Renal cortical epithelial cell (primary cell): ENCODE data around the gene UGCG. TPM values are rescaled to one million over a fixed set of nuclear protein-coding genes. Genes with fewer than 3 reads are reported as not detected.
A peak's percentile ranks its signal among the peaks of the same experiment; 100 is the strongest.
"Not testable (repeated sequence)": the region's sequence is repeated elsewhere in the genome, so short reads cannot be mapped to it uniquely, and the experiment has no call there.

Experiments
- DNase-seq: peaks from one replicate; pipeline ENCODE4 v3.0.0-alpha.2; 2011; ENCODE audit warnings: low read depth
- total RNA-seq: library from RNA; depleted of rRNA; stranded (reverse); fragments of >200 nt; gene quantifications from 2 replicates; pipeline ENCODE4 v1.2.3, GENCODE V29; 2014

The UGCG gene
- total RNA-seq, 1 donor from 2014 or later, result 503 TPM

GRCh38 chr9:111890867-111891266 is 5.7 kb upstream of the UGCG start:
- not testable (repeated sequence) for DNase-seq

- peak; percentile 41 for DNase-seq
These were observed 4.6 kb upstream of the UGCG start for GRCh38 chr9:111891910-111892499.

- DNase-seq, result no peak
These were observed 457 bp downstream of the UGCG start for GRCh38 chr9:111896942-111897600.

DNA sequence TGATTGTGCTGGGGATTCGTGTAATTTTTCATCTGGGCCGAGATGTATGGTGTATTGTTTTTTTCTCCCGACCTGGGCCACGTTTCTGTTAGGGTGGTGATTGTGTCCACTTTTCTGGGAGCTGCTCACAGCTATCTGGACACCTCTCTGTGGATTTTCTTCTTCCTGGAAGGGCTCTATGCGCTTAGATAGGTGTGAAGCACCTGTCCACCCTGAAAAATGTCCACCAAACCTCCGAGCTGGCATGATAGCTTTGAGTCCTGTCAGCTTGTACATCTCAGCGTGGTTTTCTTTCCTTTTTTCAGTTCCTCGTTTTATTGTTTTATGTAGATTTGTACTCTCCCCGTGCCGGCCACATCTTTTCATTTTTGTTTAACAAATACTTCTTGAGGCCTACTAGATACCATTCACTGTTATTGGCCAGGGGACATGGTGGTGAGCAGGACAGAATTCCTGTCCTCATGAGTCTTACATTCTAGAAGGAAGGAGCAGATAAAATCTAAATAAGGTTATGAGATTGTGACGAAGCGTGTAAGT is 1.1 kb downstream of the UGCG start:
- DNase-seq, result no peak

DNA sequence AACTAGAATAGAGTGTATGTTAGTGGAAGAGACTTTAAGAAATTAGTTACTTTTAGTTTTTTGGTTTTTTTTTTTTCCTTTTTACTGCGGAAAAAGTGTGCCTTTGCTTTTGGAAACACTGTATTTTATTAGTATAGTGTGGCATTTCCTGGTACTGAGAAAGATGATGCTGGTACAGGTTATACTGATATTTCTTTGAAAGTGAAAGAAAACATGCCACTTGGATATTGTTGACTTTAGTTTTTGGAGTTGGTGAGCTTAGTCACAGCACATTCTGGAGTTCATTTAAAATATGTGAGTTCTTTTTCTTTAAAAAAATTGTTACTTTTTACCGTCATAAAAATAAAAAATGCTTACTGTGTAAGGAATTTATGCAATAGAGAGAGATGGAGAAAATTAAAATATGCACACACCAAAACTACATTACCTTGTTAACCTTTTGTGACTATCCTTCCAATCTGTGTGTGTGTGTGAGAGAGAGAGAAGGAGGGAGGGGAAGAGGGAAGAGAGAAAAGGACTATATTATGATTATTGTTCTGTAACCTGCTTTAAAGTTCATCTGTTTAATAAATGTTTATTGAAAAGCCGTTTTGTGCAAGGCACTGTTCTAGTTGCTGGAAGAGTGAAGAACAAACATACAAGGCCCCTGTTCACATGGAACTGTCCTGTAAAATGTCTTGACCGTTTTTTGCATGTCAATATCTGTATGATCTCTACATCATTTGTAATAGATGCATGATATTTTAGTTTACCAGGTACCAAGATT is 1.9 kb downstream of the UGCG start:
- DNase-seq, result no peak

DNA sequence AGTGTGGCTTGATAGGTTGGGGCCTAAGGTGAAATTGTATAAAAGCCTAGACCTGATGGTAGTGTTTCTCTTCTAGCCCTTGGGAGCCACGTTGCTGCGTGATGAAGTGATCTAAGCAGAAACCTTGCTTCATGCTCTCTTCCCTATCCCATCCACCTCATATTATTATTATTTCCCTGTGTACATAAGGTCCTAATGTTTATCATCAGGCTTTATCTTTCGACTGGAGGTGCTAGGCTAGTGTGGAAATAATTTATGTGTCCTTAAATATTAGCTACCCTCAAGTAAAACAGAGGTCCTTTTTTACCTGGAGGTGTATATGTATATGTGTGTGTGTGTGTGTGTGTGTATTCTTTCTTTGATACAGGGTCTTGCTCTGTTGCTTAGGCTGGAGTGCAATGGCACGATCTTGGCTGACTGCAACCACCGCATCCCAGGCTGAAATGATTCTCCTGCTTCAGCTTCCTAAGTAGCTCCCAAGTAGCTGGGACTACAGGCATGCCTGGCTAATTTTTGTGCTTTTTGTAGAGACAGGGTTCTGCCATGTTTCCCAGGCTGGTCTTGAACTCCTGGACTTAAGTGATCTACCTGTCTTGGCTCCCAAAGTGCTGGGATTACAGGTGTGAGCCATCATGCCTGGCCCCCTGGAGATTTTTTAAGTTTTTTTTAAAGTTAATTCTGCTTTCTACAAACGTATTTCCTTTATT is 3.7 kb downstream of the UGCG start:
- DNase-seq, result no peak

DNA sequence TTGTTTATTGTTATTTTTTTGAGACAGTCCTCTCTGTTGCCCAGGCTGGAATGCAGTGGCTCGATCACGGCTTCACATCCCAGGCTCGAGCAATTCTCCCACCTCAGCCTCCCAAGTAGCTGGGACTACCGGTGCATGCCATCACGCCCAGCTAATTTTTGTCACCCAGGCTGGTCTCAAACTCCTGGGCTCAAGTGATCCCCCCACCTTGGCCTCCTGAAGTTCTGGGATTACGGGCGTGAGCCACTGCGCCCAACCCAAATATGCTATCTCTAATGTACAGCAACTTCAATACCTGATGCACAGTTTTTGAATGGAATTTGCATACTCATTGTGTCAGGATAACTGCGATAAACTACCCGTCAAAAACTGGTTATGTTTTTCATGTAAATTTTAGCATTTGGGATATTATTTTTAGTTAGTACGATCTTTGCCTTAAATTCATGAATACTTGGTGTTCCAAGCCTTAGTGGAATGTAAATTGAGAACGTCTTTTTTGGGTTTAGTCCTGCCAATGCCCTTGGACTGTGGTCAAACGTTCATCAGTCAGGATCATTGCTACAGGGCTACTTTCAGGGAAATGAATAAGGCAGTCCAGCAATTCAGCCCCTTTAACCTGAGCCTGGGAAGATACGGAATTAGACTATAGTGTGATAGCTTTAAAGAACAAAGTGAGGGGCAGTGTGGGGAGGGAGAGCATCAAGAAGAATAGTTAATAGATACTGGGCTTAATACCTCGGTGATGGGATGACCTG is 4.4 kb downstream of the UGCG start:
- DNase-seq, result no peak

- peak; percentile 66 for DNase-seq
These were observed 6.0 kb downstream of the UGCG start for GRCh38 chr9:111902391-111903139.

GRCh38 chr9:111903535-111903934 is 6.9 kb downstream of the UGCG start:
- not testable (repeated sequence) for DNase-seq

DNA sequence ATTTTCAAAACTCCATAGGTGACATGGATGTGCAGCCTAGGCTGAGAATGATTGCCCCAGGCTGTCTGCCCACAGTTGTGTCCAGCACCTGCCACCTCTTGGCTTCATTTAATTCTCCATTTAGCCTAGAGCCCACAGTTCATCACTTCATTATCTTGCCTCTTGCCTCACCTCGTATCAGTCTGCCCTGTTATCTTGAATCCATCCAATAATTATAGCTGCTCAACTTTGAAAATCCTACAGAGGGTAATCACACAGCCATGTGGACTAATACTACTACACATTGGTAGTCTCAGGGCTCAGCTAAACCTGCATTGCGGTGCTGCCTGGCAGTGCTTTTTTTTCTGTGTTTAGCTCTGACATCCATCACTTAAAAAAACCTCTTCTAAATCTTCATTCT is 7.4 kb downstream of the UGCG start:
- DNase-seq, result no peak

DNA sequence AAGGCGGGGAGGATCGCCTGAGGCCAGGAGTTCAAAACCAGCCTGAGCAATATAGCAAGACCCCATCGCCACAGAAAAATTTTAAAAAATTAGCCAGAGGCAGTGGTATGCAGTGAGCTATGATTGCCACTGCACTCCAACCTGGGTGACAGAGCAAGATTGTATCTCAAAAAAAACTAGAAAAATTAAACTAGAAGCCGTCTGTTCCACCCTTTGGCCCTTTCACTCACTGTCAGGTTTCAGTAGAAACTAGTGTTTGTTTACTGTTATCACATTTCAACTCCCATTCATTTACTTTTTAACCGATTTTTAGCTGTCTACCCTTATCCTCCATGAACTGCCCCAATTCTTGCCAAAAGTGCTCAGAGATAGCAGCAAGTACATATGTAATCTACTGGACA is 8.3 kb downstream of the UGCG start:
- no peak for DNase-seq

GRCh38 chr9:111907147-111907546 is 10.5 kb downstream of the UGCG start:
- DNase-seq, result no peak

DNA sequence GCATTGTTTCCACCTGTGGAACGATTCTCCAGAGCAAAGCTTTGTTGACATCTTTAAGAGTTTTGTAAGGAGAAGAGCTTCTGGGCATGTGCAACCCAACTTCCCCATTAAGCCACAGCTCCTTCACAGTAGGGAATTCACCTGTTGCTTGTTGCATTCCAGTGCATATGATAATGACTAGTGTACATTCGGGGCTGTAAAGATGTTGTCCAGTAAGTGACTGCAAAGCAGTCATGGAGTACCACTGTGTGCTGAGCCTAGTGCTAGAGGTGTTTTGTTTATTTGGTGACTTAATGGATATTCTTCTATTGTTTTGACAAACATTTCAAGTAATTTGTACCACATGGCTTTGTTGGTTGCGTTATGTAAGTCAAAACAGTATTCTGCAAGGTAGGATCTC is 12.8 kb downstream of the UGCG start:
- DNase-seq, result peak; percentile 65

DNA sequence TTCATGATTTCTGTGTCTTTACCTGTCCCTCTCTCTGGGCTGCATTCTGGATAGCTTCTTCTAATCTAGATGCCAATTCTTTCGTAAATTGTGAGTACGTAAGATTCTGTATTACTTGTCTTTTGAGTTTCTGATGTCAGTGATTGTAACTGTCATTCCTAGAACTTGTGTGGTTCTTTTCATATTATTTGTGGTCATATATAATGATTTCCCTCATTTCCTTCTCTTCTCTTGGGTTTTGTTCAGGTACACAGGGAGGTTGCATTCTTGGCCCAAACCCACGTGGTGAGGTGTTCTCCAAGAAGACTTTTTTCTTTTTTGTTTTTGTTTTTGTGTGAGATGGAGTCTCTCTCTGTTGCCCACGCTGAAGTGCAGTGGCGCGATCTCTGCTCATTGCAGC is 13.8 kb downstream of the UGCG start:
- no peak for DNase-seq

DNA sequence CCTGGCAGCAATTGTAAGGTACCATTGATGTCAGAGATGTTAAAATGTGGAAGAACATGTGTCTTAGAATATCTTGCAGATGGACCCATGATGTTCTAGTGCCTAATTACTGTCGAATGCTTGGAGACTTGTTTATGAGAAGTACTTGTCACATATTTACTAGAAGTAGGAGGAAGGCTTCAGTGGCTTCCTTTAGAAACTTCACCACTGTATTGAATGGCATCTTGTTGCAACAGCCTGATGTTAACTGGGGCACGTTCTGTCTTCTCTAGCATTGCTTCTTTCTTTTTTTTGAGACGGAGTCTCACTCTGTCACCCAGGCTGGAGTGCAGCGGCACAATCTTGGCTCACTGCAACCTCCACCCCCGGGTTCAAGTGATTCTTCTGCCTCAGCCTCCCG is 16.5 kb downstream of the UGCG start:
- DNase-seq, result no peak

DNA sequence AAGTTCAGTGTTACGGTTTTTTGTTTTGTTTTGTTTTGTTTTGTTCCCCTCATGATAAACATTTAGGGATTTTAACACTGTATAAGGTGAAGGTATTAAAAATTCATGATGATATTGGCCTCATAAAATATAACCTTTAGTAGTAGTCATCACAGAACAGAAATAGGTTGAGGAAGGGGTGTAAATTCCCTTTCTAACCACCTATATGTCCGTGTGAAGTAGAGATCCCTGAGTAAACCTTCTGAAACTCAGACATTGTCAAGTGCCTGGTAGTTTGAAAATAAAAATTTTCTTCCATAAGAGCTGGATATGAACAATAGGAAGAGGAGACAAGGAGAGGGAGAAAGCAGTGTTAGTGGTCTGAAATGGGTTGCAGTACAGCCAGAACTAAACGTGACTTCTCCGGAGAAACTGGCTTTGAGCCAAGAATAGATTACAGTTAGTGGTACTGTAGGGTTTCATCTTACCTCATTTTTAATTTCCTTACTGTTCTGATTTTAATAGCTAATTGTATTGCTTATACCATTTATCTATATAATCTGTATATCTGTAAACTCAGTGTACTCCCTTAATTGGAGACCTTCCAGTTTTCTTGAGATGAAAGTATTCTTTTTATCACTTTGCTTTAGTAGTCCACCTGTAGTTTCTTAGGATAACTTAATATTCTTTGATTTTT is 18.3 kb downstream of the UGCG start:
- DNase-seq, result no peak

DNA sequence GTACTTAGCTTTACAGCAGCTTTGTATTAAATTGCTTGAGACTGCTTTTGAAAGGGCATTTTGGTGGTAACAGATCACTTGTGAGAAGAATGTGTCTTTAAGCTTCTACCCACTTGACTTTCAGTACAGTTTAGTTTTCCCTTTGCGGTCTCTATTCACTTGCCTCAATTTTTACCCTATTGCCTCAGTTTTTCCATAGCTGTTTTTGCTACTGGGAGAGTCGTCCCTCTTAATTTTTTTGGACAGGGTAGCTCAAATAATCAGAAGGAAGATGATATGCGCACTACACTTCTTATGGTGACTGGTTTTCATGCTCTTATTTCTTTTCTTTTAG is 18.8 kb downstream of the UGCG start:
- no peak for DNase-seq

- no peak for DNase-seq
These were observed 19.6 kb downstream of the UGCG start for GRCh38 chr9:111916234-111916645.

DNA sequence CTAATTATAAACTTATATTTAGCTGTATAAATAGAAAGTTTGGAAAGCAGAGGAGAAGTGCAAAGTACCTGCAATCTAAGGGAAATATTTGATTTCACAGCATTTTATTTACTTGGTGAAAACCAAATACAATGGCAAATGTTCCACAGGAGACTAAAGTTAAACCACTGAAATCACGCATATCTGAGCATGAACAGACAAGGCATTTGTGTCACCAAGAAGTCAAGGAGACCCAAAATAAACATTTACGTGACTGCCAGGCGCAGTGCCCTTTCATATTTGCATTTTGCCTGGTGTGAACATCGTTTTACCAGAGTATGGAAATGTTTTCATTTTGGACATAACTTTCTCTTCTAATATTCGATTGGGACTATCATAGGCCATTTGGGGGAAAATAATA is 20.6 kb downstream of the UGCG start:
- no peak for DNase-seq

- no peak for DNase-seq
These were observed 21.4 kb downstream of the UGCG start for GRCh38 chr9:111917980-111918379.
